ENCODE results near the gene LRRC4C.

- no peak for TF ChIP-seq CTCF (IDR thresholded peaks at IDR 0.05)
- no peak for TF ChIP-seq POLR2A (IDR thresholded peaks at IDR 0.05)
These were observed 1118.5 kb downstream of the LRRC4C start for GRCh38 chr11:40340911-40341310.
